IMR-90 (cell line): Measurements from ENCODE around the gene ITGA2. TPM values are rescaled to one million over a fixed set of nuclear protein-coding genes. Genes with fewer than 3 reads are reported as not detected.

Source experiments
- ATAC-seq: fragments of 200-7000 bp; cut with Tn5 transposase; 2 replicates; pipeline ENCODE4 v1.9.1; 2020; ENCODE audit warnings: low read depth, mild to moderate bottlenecking, moderate library complexity
- BruUV-seq: library from RNA; stranded (reverse); fragments of 400-500 nt; replicated peaks from 2 replicates; lab custom pipeline; 2021; lab: Mats Ljungman, UMichigan
- CTCF ChIA-PET: fragments of 300-600 bp; formaldehyde crosslinking; extraction: SDS; loops from one replicate; lab custom pipeline; 2021; ENCODE audit warnings: antibody characterized with exemption; lab: Yijun Ruan, JAX
- POLR2A ChIA-PET: fragments of 300-600 bp; sonication (Branson Sonifier 250); formaldehyde crosslinking; loops from one replicate; lab custom pipeline; 2022; ENCODE audit warnings: antibody characterized with exemption; ENCODE audit not compliant: unreplicated experiment; lab: Charles Lee
- DNase-seq: peaks from one replicate; pipeline ENCODE4 v3.0.0; 2013
- H2AFZ ChIP-seq: replicated peaks from 2 replicates; pipeline ENCODE3; 2013; ENCODE audit warnings: low read length, mild to moderate bottlenecking; ENCODE audit not compliant: poor library complexity
- H2AK5ac ChIP-seq: 2 replicates; pipeline ENCODE4 v1.6.1; 2013; ENCODE audit warnings: low read depth, low read length, inconsistent platforms
- H2AK9ac ChIP-seq: replicated peaks from 2 replicates; pipeline ENCODE3; 2013; ENCODE audit warnings: mild to moderate bottlenecking, low read depth, low read length, moderate library complexity; ENCODE audit not compliant: poor library complexity
- H2BK120ac ChIP-seq: 2 replicates; pipeline ENCODE4 v1.6.1; 2013; ENCODE audit warnings: low read depth, low read length, inconsistent platforms
- H2BK15ac ChIP-seq: 3 replicates; pipeline ENCODE4 v1.6.1; 2013; ENCODE audit warnings: low read depth, low read length, inconsistent platforms
- H2BK20ac ChIP-seq: 2 replicates; pipeline ENCODE4 v1.6.1; 2013; ENCODE audit warnings: low read depth, mild to moderate bottlenecking, inconsistent platforms, low read length, moderate library complexity
- H2BK5ac ChIP-seq: 2 replicates; pipeline ENCODE4 v1.6.1; 2013; ENCODE audit warnings: mild to moderate bottlenecking, low read depth, low read length, inconsistent platforms; ENCODE audit not compliant: poor library complexity, severe bottlenecking
- H3K14ac ChIP-seq: replicated peaks from 2 replicates; pipeline ENCODE4 v1.6.1; 2013; ENCODE audit warnings: low read depth, low read length, inconsistent platforms
- H3K18ac ChIP-seq: 2 replicates; pipeline ENCODE4 v1.6.1; 2013; ENCODE audit warnings: low read depth, low read length, control low read depth
- H3K23ac ChIP-seq: 2 replicates; pipeline ENCODE4 v1.6.1; 2013; ENCODE audit warnings: low read depth, low read length, inconsistent platforms
- H3K27ac ChIP-seq: 2 replicates; pipeline ENCODE4 v1.5.1; 2013; ENCODE audit warnings: mild to moderate bottlenecking, control low read depth, low read length; ENCODE audit not compliant: insufficient read depth
- H3K27me3 ChIP-seq: 2 replicates; pipeline ENCODE4 v1.6.1; 2013; ENCODE audit warnings: low read length; ENCODE audit not compliant: control insufficient read depth, insufficient read depth
- H3K36me3 ChIP-seq: 2 replicates; pipeline ENCODE4 v1.6.1; 2013; ENCODE audit warnings: low read length, mixed read lengths; ENCODE audit not compliant: control insufficient read depth, insufficient read depth
- H3K4ac ChIP-seq: 2 replicates; pipeline ENCODE4 v1.6.1; 2013; ENCODE audit warnings: low read depth, low read length, inconsistent platforms
- H3K4me1 ChIP-seq: 2 replicates; pipeline ENCODE4 v1.6.1; 2013; ENCODE audit warnings: low read length, mixed read lengths; ENCODE audit not compliant: control insufficient read depth, insufficient read depth
- H3K4me2 ChIP-seq: 2 replicates; pipeline ENCODE4 v1.6.1; 2013; ENCODE audit warnings: low read depth, mild to moderate bottlenecking, control low read depth, low read length, moderate library complexity
- H3K4me3 ChIP-seq: 2 replicates; pipeline ENCODE4 v1.5.1; 2013; ENCODE audit warnings: low read depth, mild to moderate bottlenecking, control low read depth, low read length, moderate library complexity; ENCODE audit not compliant: insufficient read depth
- H3K56ac ChIP-seq: 2 replicates; pipeline ENCODE4 v1.6.1; 2013; ENCODE audit warnings: low read length, inconsistent platforms; ENCODE audit not compliant: insufficient read depth; ENCODE audit errors: extremely low read depth
- H3K79me1 ChIP-seq, 2 experiments: 2 replicates each; pipeline ENCODE4 v1.6.1; 2013; ENCODE audit warnings: low read length in 2 of 2, inconsistent platforms in 1 of 2, low read depth in 1 of 2
- H3K9ac ChIP-seq: 2 replicates; pipeline ENCODE4 v1.6.1; 2013; ENCODE audit warnings: low read depth, low read length, control low read depth
- H3K9me1 ChIP-seq: 2 replicates; pipeline ENCODE4 v1.6.1; 2013; ENCODE audit warnings: low read length, inconsistent platforms; ENCODE audit not compliant: insufficient read depth
- H3K9me3 ChIP-seq: 2 replicates; pipeline ENCODE4 v1.6.1; 2013; ENCODE audit warnings: low read length; ENCODE audit not compliant: control insufficient read depth, insufficient read depth
- H4K20me1 ChIP-seq: 2 replicates; pipeline ENCODE4 v1.6.1; 2013; ENCODE audit warnings: low read length, inconsistent platforms; ENCODE audit not compliant: insufficient read depth
- H4K5ac ChIP-seq: 2 replicates; pipeline ENCODE4 v1.6.1; 2013; ENCODE audit warnings: mild to moderate bottlenecking, low read depth, low read length, control low read depth
- H4K8ac ChIP-seq, 2 experiments: 2 replicates each; pipeline ENCODE4 v1.6.1; 2013; ENCODE audit warnings: low read depth in 2 of 2, low read length in 2 of 2, control low read depth in 1 of 2, inconsistent platforms in 1 of 2
- H4K91ac ChIP-seq: 2 replicates; pipeline ENCODE4 v1.6.1; 2013; ENCODE audit warnings: low read depth, low read length, inconsistent platforms; ENCODE audit not compliant: insufficient read depth
- BHLHE40 ChIP-seq: fragments of 150-350 bp; IDR thresholded peaks from 2 replicates; pipeline ENCODE4 v1.6.1; 2016; ENCODE audit warnings: mild to moderate bottlenecking, low read depth, low read length
- CEBPB ChIP-seq: IDR thresholded peaks from 2 replicates; pipeline ENCODE4 v1.6.1; 2012; ENCODE audit warnings: low read depth, low read length, improper control_type of control experiment
- CHD1 ChIP-seq: IDR thresholded peaks from 2 replicates; pipeline ENCODE4 v1.6.1; 2012; ENCODE audit warnings: low read depth, low read length, improper control_type of control experiment
- MAFK ChIP-seq: IDR thresholded peaks from 2 replicates; pipeline ENCODE4 v1.6.1; 2012; ENCODE audit warnings: low read depth, low read length, improper control_type of control experiment
- MXI1 ChIP-seq: IDR thresholded peaks from 2 replicates; pipeline ENCODE4 v1.6.1; 2012; ENCODE audit warnings: low read depth, mild to moderate bottlenecking, low read length, moderate library complexity, borderline replicate concordance
- POLR2A ChIP-seq: IDR thresholded peaks from 2 replicates; pipeline ENCODE4 v1.6.1; 2012; ENCODE audit warnings: mild to moderate bottlenecking, low read depth, low read length
- RCOR1 ChIP-seq: IDR thresholded peaks from 2 replicates; pipeline ENCODE4 v1.6.1; 2012; ENCODE audit warnings: mild to moderate bottlenecking, low read length, improper control_type of control experiment; ENCODE audit not compliant: insufficient replicate concordance
- SMC3 ChIP-seq: fragments of 150-350 bp; IDR thresholded peaks from 2 replicates; pipeline ENCODE4 v1.6.1; 2016; ENCODE audit warnings: low read depth, mild to moderate bottlenecking, antibody characterized with exemption, low read length, moderate library complexity
- USF2 ChIP-seq: fragments of 150-350 bp; IDR thresholded peaks from 2 replicates; pipeline ENCODE4 v1.6.1; 2017; ENCODE audit warnings: mild to moderate bottlenecking, antibody characterized with exemption, low read length, low read depth
- WGBS, 2 experiments: methylation state at CpG; one replicate each; pipeline versions ENCODE4 v1.1.5 to v1.1.7; 2013; ENCODE audit warnings: missing lambda C conversion rate in 2 of 2; ENCODE audit not compliant: insufficient read length in 1 of 2; ENCODE audit errors: extremely low coverage in 2 of 2; 5-methylcytosine and 5-hydroxymethylcytosine counted together
- dilution Hi-C: fragments of 300-500 bp; cut with HindIII; formaldehyde crosslinking; loops from one replicate; pipeline ENCODE4 v1.14.3; 2018; ENCODE audit warnings: low sequenced_read_pairs; ENCODE audit not compliant: unreplicated experiment
- in situ Hi-C: fragments of 300-500 bp; cut with MboI; formaldehyde crosslinking; loops from 3 replicates; pipeline ENCODE4 v1.14.3; 2019; ENCODE audit warnings: low sequenced_read_pairs, inconsistent platforms, mixed read lengths
- intact Hi-C: fragments of 100-400 bp; cut with micrococcal nuclease; formaldehyde crosslinking; loops from 2 replicates; pipeline ENCODE4 v1.10.0; 2022
- polyA plus RNA-seq, 3 experiments: library from polyadenylated mRNA; depleted of rRNA; stranded (reverse); fragments of >200 nt; gene quantifications; 2 replicates each; pipeline ENCODE4 v1.2.3, GENCODE V29; 2012; ENCODE audit warnings: low replicate concordance in 1 of 3
- total RNA-seq: library from RNA; depleted of rRNA; stranded (reverse); fragments of >200 nt; gene quantifications from 2 replicates; pipeline ENCODE4 v1.2.3, GENCODE V29; 2012
- TF ChIP-seq, protein P1 (sequence below): conservative IDR thresholded peaks from 2 replicates; pipeline ENCODE4 v1.5.1; 2012; ENCODE audit warnings: mild to moderate bottlenecking, low read depth, low read length, improper control_type of control experiment

The ITGA2 gene
- total and polyA plus RNA-seq, 2 of the 4 experiments (the other 2 are of a cell fraction) = 23.3 to 93.4 TPM

DNA sequence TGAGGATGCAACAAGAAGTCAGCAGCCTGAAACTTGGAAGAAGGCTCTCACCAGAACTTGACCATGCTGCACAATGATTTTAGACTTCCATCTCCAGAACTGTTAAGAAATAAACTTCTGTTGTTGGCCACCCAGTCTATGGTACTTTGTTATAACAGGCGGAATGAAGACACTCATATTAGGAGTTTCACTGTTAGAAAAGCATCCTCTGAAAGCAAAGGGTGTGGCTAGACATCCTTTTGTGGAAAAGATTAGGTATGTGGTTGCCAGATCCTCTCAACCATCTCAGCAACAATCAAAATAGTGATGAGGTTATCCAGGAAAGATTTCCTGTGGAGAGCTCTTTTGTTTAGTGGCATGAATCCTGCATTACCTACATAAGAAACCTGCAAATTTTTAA, 20.7 kb downstream of the ITGA2 start:
- H3K9me3 ChIP-seq = no peaks in the 10 kb centered on the region
- peak overlapping the region; percentile 54; the same call in 1 of the 2 replicates for H2BK120ac ChIP-seq
- peak overlapping the region; percentile 15; the same call in 1 of the 2 replicates for H4K5ac ChIP-seq
- no peak overlapping the region for H3K4me3 ChIP-seq
- peaks cover 26% of the 10 kb centered on the region for H3K4me1 ChIP-seq
- H3K27me3 ChIP-seq = no peaks in the 10 kb centered on the region
- no peak overlapping the region for H2AK9ac ChIP-seq
- no peak overlapping the region for H2AFZ ChIP-seq
- peak overlapping the region; percentile 20 for H4K91ac ChIP-seq
- peak overlapping the region; percentile 81; the same call in 1 of the 2 replicates for H3K23ac ChIP-seq
- intact Hi-C loops (no loop called here), in situ Hi-C loops (no loop called here), dilution Hi-C loops (no loop called here)
- peak overlapping the region; percentile 17 for H3K18ac ChIP-seq
- H3K27ac ChIP-seq = peak overlapping the region; percentile 15; the same call in 1 of the 2 replicates
- CTCF ChIA-PET = interaction anchor here (1.0 to 2.6 kb wide), 2 partner anchors 18 to 26 kb away, joined by 4 to 7 read pairs; no protein-coding TSS in a partner anchor
- H2BK5ac ChIP-seq = peak overlapping the region; percentile 49
- no peak overlapping the region for H3K4me2 ChIP-seq
- POLR2A ChIA-PET = no interaction called here
- no TSS peak for BruUV-seq
- no CpG with 5 or more reads among the region's 1 CpG for WGBS, 2 experiments
- no peaks in the 10 kb centered on the region for H4K20me1 ChIP-seq
- H3K9me1 ChIP-seq = peaks cover 14% of the 10 kb centered on the region; the same call in 1 of the 2 replicates
- H2BK20ac ChIP-seq = peak overlapping the region; percentile 64
- ATAC-seq (no peak), DNase-seq (no peak)
- peak overlapping the region in 1 of 2 experiments; percentile 31; a peak in 2 of 4 replicates for H4K8ac ChIP-seq
- H2AK5ac ChIP-seq = peak overlapping the region; percentile 56
- H3K36me3 ChIP-seq = no peaks in the 10 kb centered on the region; the same call in 1 of the 2 replicates
- H3K56ac ChIP-seq = no peak overlapping the region
- no peak overlapping the region for H3K9ac ChIP-seq
- TF ChIP-seq, protein P1, sequence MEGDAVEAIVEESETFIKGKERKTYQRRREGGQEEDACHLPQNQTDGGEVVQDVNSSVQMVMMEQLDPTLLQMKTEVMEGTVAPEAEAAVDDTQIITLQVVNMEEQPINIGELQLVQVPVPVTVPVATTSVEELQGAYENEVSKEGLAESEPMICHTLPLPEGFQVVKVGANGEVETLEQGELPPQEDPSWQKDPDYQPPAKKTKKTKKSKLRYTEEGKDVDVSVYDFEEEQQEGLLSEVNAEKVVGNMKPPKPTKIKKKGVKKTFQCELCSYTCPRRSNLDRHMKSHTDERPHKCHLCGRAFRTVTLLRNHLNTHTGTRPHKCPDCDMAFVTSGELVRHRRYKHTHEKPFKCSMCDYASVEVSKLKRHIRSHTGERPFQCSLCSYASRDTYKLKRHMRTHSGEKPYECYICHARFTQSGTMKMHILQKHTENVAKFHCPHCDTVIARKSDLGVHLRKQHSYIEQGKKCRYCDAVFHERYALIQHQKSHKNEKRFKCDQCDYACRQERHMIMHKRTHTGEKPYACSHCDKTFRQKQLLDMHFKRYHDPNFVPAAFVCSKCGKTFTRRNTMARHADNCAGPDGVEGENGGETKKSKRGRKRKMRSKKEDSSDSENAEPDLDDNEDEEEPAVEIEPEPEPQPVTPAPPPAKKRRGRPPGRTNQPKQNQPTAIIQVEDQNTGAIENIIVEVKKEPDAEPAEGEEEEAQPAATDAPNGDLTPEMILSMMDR = no peak
- TF ChIP-seq RCOR1 (no peak), CHD1 (no peak), BHLHE40 (no peak), CEBPB (no peak), USF2 (no peak), MAFK (no peak), SMC3 (no peak), MXI1 (no peak), POLR2A (no peak)
- peak overlapping the region; percentile 39; the same call in 2 of the 3 replicates for H2BK15ac ChIP-seq
- H3K14ac ChIP-seq = peak overlapping the region; percentile 63
- H3K79me1 ChIP-seq = peaks cover 12 to 63% of the 10 kb centered on the region in 2 experiments; a peak in 3 of 4 replicates
- H3K4ac ChIP-seq = peak overlapping the region; percentile 19; the same call in 1 of the 2 replicates
